HTR-8/SVneo (cell line): ENCODE data around the gene SLC25A23.

Experiments
- DNase-seq: peaks from one replicate; pipeline ENCODE4 v3.0.0; 2011; ENCODE audit warnings: low spot score, mixed read lengths; ENCODE audit not compliant: insufficient read length
- FAIRE-seq: peaks from 2 replicates; lab custom pipeline; 2011; peaks lifted over from hg19 to GRCh38; lab: Jason Lieb, UNC

The SLC25A23 gene

GRCh38 chr19:6482343-6482686 lies 22.7 kb upstream of the SLC25A23 start:
- no peak for FAIRE-seq
- no peak for DNase-seq

DNA sequence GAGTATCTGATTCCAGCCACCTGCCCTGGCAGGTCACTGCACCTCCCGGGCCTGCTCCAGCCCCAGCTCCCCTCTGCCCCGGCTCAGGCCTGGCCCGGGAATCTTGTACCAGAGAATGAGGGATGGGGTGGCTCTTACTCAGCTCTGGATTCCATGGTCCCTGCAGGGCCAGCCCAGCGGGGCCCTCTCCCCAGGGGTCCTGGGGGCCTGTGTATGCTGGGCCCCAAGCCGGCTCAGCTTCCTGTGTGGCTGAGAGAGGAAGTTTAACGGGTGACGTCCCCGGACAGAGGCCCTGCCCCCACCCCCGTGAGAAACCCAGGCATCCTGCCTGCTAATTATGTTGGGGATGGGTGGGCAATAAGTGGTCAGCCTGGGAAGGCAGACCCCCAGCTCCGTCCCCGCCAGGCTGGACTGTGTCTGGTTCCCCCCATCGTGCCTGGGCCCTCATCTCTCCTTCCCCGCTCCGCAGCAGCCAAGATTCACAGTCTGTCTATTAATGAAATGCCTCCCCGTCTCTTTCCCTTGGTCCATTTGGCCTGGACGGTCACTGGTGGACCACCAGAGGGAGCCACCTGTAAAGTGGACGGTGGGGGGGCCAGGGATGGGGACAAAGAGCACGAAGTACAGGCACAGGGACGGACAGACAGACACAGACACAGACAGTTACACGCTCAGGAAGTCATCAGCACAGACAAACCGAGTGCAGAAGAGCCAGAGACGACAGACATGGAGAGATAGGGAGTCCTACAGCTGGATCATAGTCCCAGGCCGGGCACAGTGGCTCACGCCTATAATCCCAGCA lies 22.1 kb upstream of the SLC25A23 start, which contains the start of gene DENND1C:
TSS of gene DENND1C (minus strand) at position 247 of the 802 bp plus-strand sequence. CDS start at position 155, 92 bp downstream.
- DNase-seq, result no peak
- FAIRE-seq, result peak; percentile 49

DNA sequence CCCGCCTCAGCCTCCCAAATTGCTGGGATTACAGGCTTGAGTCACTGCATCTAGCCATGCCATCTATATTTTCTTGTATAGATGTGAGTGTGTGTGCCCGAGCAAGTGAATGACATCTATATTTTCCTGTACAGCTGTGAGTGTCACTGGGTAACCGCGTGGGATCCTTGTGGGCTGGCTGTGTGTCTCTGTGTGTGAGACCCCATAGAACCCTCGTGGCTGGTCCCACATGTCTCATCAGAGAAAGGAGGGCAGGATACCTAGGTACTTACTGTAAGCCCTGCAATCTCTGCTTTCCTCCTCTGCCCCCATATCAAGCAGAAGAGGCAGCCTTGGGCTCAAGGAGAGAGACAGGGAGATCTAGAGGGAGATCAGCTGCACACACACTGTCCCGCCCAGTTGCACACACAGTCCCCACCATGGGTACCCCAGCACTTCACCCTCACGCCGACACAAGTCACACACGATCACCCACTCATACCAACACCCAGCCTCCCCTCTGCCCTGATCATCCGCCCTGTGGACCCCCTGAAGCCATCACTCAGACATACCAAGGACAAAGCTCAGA lies 21.3 kb upstream of the SLC25A23 start:
- peak; percentile 69 for FAIRE-seq
- no peak for DNase-seq

GRCh38 chr19:6479836-6480398 lies 20.3 kb upstream of the SLC25A23 start:
- DNase-seq (no peak), FAIRE-seq (peak; percentile 82)

DNA sequence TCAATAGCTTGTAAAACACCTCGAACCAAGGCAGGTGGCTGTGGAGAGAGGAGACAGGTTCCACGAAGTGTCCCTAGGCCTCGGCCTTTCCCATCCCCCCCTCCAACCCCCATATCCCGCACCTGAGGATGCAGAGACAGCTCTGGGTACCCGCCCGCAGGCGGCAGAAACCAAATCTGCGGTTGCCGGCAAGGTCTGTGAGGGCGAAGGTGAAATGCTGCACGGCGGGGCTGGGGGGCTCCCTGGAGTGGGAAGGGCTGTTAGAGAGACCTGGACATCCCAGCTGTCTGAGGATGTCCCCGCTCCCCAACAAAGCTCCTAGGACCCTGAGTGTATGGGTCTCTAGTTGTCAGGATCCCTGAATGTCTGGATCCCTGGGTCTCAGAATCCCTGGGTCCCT lies 19.2 kb upstream of the SLC25A23 start:
- FAIRE-seq (no peak), DNase-seq (no peak)

DNA sequence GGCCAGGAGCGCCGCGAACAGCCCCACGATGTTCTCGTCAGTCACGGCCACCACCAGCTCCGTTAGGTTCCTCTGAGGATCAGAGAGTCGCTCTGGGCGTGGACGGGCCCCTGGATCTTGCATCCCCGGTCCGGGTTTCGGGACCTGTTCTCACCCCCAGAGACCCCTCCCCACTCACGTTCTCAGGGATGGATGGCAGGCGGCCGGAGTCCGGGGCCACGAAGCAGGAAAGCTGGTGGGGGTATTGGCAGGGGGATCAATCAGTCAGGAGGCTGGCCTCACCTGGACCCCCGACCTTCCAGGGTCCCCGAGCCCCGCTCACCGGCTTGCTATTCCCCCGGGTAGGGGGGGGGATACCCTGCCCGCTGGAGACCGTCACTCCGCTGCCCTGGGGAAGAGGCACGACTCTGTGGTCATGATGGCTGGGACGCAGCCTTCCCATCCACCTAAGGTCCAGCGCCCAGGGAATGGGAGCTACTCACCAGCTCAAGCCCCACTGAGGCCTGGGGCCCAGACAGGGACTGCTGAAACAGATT lies 17.4 kb upstream of the SLC25A23 start:
- DNase-seq, result no peak
- FAIRE-seq, result no peak

- no peak for FAIRE-seq
These were observed 16.7 kb upstream of the SLC25A23 start for GRCh38 chr19:6476155-6476895.

GRCh38 chr19:6475321-6476108 lies 15.9 kb upstream of the SLC25A23 start:
- DNase-seq, result no peak
- no peak for FAIRE-seq

More at GRCh38 chr19:6476155-6476895, 16.7 kb upstream of the SLC25A23 start:
- no peak for DNase-seq

DNA sequence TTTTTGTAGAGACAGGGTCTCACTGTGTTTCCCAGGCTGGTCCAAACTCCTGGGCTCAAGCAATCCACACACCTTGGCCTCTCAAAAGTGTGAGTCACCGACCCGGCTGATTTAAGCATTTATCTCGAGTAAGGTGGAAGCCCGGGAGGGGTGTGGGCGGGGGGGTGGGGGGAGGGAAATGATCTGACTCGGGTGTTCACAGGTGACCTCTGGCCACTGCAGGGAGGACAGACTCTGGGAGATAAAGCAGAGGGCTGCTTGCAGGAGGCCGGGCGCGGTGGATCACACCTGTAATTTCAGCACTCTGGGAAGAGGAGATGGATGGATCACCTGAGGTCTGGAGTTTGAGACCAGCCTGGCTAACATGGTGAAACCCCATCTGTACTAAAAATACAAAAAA lies 14.1 kb upstream of the SLC25A23 start:
- no peak for DNase-seq
- FAIRE-seq, result no peak

GRCh38 chr19:6472713-6473112 lies 13.1 kb upstream of the SLC25A23 start:
- DNase-seq, result no peak
- no peak for FAIRE-seq

DNA sequence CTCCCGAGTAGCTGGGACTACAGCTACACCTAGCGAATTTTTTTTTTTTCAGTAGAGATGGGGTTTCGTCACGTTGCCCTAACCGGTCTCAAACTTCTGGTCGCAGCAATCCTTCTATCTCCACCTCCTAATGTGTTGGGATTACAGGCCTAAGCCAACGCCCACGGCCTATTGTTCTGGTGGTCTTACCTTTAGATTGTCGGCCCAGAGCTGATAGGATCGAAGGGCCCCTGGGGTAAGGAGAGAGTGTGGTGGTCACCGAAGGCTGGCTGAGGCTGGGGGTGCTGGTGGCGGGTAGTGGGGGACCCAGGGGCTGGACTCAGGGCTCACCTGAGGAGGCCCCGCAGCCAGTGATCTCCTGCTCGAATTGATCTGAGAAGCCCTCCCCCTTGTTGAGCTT lies 11.5 kb upstream of the SLC25A23 start:
- DNase-seq (no peak), FAIRE-seq (no peak)

DNA sequence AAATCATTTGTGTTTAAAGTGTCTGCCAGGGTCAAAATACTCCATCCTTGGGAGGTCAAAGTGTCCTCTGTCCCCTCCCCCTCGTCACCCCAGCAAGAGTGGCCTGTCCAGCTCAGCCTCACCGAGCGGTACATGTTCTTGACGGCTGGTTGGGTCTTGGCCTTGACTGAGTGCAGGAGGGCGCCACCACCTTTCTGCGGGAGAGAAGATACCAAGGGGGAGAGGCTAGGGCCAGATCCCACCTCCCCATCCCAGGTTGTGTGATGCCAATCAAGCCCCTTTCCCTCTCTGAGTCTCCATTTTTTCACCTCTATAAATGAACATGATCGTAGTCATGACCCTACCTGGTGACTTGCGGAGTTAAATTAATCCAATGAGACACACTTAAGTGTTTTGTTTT lies 10.6 kb upstream of the SLC25A23 start:
- DNase-seq (no peak), FAIRE-seq (no peak)

- DNase-seq (no peak), FAIRE-seq (no peak)
These were observed 7.8 kb upstream of the SLC25A23 start for GRCh38 chr19:6467384-6467783.

DNA sequence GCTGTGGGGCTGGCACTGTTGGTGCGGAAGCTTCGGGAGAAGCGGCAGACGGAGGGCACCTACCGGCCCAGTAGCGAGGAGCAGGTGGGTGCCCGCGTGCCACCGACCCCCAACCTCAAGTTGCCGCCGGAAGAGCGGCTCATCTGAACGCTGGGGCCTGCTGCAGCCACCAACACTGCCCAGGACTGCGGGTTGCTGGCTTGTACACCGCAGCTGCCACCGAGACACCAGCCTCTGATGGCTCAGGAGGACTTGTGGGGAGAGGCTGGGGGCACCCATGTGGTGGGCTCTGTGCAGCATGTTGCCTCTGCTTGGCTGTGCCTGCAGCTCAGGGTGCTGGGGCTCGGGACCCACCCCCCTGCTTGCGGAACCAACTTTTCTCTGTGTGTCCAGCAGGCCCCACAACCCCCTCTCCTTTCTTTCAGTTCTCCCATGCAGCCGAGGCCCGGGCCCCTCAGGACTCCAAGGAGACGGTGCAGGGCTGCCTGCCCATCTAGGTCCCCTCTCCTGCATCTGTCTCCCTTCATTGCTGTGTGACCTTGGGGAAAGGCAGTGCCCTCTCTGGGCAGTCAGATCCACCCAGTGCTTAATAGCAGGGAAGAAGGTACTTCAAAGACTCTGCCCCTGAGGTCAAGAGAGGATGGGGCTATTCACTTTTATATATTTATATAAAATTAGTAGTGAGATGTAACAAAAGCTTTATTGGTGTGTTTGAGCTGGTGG lies 7.1 kb upstream of the SLC25A23 start:
- no peak for DNase-seq
- FAIRE-seq, result no peak

GRCh38 chr19:6465663-6466062 lies 6.1 kb upstream of the SLC25A23 start:
- DNase-seq (no peak), FAIRE-seq (no peak)

DNA sequence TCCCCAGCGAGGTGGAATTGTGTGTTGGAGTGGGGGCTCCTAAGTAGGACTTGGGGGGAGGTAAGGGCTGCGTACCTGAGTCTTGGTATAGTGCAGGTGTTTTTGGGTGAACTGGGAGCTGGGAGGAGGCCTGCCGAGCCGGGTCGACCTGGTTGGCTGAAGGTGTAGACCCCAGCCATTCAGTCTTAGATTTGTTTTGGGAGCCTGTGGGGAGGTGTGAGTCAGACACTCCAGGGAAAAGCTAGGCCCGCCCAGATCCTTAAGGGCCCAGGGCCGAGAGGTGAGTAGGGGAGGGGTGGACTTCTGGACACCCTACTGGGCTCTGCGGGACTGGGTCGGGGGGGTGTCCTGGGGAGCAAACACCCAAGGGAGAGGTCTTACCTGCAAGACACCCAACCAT lies 5.4 kb upstream of the SLC25A23 start:
- DNase-seq, result no peak
- FAIRE-seq, result no peak

- FAIRE-seq (no peak), DNase-seq (no peak)
These were observed 4.7 kb upstream of the SLC25A23 start, which contains the start of gene CRB3 for GRCh38 chr19:6464070-6464873. TSS of gene CRB3 (plus strand) at chr19:6464271. CDS start at chr19:6464702, 431 bp downstream.
